NCI-H2227 (cell line): ENCODE results near the gene NHLRC3.
"Not testable (repeated sequence)": the region's sequence is repeated elsewhere in the genome, so short reads cannot be mapped to it uniquely, and the experiment has no call there.

Experiments used
- DNase-seq: peaks from one replicate; lab custom pipeline; 2025; ENCODE audit not compliant: unreplicated experiment; lab: John Stamatoyannopoulos, UW

Gene NHLRC3, protein sequence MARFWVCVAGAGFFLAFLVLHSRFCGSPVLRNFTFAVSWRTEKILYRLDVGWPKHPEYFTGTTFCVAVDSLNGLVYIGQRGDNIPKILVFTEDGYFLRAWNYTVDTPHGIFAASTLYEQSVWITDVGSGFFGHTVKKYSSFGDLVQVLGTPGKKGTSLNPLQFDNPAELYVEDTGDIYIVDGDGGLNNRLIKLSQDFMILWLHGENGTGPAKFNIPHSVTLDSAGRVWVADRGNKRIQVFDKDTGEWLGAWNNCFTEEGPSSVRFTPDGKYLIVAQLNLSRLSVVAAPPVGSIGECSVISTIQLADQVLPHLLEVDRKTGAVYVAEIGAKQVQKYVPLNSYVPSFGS

GRCh38 chr13:39037880-39038568 lies at the start of gene NHLRC3, which contains the start of gene PROSER1:
NHLRC3 (plus strand) TSS chr13:39038456; CDS start chr13:39038640, 184 bp downstream.
PROSER1 (minus strand) TSS chr13:39038089; CDS start chr13:39037242, 847 bp downstream.
- DNase-seq = peak; percentile 91

DNA sequence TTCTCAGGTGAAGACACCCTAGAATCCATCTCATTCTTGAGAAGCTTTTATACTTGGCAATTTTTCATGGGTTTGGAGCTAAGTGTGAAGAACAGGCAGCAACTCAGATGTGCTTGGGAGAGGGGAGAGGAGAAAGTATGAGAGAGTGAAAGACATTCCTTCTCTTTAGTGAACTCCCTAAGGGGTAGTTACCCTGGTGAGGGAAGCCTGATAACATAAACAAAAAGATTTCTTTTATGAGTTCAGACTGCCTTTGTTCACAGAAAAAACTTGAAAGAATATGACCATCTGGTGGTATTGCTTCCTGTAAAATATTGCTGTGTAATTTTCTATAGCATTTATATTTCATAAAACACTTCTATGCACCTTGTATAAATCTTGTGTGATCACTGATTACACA lies 47.6 kb upstream of the NHLRC3 start, which contains the start of gene STOML3:
TSS of gene STOML3 (minus strand) at position 139 of the 400 bp plus-strand sequence. CDS start at position 29, 110 bp downstream.
- no peak for DNase-seq

GRCh38 chr13:38993381-38993780 lies 44.9 kb upstream of the NHLRC3 start:
- DNase-seq = no peak

GRCh38 chr13:38998739-38999138 lies 39.5 kb upstream of the NHLRC3 start:
- DNase-seq = no peak

- DNase-seq = not testable (repeated sequence)
Observed at GRCh38 chr13:39006371-39007111, 31.7 kb upstream of the NHLRC3 start.

DNA sequence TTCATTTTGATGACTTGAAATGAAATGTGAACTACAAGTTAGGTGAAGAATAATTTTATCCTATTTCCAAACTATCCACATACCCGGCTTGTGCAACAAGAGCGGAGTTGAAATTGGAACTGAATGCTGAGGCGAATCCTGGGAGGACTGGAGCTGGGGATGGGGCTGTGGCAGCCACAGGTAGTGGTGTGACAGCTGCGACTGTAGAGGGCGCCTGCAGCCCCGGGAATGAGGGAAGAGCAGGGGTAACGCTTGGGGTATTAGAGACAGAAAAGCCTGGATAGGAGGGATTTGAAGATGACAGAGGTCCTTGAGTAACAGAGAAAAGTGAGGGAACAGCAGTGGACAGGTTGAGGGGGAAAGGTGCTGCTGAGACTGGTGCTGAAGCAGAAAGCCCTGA lies 25.6 kb upstream of the NHLRC3 start:
- DNase-seq = no peak

- no peak for DNase-seq
Observed at GRCh38 chr13:39013462-39013861, 24.8 kb upstream of the NHLRC3 start.

GRCh38 chr13:39016087-39016486 lies 22.2 kb upstream of the NHLRC3 start:
- DNase-seq = no peak

GRCh38 chr13:39016787-39017186 lies 21.5 kb upstream of the NHLRC3 start:
- DNase-seq = peak; percentile 49

DNA sequence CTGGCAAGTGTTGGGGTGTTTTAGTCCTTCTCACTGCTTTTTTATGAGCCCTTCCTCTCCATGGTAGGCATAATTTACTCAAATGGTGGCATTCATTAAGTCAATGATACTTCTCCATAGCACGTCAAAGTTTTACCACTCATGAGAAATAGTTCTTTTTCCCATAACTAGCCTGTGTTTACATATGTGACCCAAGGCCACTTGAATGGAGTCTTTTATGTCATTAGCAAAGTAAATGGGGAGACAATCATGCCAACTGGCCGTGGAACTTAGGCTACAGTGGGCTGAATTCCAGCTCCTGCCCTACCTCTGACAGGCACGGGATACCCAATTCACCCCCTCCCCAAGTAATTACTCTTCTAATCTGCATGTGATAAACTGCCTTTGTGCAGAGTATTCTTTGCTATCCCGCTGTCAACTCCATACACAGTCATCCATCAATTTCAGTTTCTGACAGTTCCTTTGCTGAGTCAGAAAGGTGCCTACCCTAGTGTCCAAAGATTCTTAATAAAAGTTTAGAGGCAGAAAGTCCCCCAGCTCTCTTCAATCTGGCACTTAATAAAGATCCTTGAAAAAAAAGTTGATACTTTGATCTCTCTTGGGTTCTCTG lies 17.3 kb upstream of the NHLRC3 start:
- DNase-seq = no peak

- no peak for DNase-seq
Observed at GRCh38 chr13:39023316-39023715, 14.9 kb upstream of the NHLRC3 start.

DNA sequence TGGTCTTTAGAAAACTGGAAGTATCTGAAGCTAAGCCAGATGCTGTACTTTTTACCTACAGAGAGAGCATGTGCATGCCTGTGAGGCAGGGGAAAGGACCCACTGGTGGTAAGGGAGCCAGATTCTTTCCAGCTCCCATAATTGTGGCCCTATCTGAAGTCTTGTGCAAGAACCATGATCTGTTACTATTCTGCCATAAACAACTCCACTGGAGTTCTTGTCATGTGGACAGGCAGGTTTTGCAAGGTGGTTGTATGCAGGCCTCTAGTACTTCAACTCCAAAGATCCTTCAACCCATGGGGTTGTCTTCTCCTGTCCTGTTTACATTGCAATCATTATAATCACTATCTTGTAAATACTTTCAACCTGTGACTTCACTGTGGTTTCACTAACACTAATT lies 14.5 kb upstream of the NHLRC3 start:
- DNase-seq = no peak

DNA sequence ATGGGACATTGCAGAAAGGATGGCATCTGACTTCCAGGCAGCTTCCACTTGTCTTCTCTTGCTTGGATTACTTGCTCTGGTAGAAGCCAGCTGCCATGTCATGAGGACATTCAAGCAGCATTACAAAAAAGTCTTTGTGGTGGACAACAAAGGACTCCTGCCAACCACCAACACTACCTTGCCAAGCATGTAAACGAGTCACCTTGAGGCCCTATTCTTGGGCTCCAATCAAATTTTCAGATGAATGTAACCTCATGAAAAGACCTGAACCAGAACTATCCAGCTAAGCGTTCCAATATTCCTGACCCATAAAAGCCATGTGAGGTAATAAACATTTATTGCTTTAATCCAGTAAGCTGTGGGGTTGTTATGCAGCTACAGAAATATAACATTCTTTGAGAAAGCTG lies 12.8 kb upstream of the NHLRC3 start:
- no peak for DNase-seq

- no peak for DNase-seq
Observed at GRCh38 chr13:39032150-39032549, 6.1 kb upstream of the NHLRC3 start.

- DNase-seq = no peak
Observed at GRCh38 chr13:39034085-39034484, 4.2 kb upstream of the NHLRC3 start.

DNA sequence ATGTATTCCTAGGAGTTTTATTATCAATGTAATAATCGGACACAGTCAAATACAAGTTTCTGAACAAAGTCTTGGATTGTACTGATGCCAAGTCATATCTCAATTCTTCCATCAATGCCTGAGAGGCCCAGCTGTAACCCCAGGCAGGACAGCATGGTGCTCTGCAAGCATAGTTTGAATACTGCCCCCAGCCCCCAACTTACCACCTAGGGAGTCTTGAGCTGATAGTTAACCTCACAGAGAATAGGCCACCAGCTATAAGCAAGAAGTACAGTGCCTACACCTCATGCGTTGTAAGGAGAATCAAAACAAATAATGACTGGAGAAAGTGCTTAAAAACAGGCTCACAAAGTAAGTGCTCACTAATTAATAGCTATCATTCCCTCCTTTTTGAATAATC lies 3.1 kb upstream of the NHLRC3 start:
- DNase-seq = no peak

GRCh38 chr13:39035799-39036198 lies 2.5 kb upstream of the NHLRC3 start:
- DNase-seq = no peak

DNA sequence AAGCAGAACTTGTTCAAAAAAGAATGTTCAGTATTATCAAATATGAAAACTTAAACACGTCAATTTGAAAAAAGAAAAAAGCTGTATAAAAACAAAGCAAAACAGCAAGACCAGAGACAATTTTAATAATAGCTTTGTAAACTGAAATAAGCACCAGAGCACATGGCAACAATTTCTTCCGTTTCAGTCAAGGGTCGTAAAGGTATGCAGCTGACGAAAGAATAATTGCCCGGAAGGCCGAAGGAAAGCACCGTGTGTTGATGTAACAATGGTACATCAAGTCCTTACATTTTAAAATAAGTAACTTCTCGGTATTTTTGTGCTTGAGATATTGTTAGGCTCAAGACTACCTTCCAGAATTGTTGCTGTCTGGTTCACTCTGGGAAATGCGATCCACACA lies 2.0 kb upstream of the NHLRC3 start:
- DNase-seq = peak; percentile 13

DNA sequence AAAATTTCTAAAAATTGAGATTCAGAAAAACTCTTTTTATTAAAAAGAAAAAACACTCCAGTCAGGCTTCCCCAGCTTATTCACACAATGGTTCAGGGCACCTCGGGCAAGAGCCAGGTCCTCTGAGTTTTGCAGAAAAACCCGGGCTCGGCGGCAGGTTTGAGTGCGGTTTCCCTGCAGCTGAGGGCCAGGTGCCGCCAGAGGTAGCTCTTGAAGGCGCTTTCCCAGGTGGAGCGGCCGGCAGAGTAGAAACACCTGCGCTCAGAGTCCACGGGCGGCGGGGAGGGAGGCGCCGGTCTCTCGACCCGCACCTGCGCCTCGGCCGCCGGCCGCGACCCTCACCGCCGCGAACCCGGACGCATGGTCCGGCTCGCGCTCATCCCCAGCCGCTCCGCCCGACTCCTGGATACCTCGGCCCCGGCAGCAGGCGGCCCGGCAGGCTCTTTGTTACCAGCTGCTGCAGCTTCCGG lies 811 bp upstream of the NHLRC3 start:
- peak; percentile 48 for DNase-seq

DNA sequence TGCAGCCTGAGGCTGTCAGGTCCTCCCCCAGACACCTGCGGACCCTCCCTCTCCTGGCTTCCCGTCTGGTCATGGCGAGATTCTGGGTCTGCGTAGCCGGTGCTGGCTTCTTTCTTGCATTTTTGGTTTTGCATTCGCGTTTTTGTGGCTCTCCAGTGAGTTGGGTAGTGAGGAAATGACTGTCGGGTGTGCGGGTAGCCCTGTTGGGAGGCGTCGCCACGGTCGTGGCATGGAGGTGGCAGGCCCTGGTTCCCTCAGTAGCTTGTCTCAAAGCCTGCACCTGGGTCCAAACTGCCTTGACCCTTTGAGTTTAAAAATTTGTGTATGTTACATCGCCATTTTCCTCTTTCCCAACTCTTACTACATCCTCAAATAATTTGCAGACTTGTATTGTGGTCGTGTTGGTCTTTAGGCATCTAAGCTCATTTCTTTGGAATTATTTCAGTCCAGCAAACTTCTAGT lies 344 bp downstream of the NHLRC3 start:
- no peak for DNase-seq

- no peak for DNase-seq
Observed at GRCh38 chr13:39039041-39039440, 785 bp downstream of the NHLRC3 start.
